T-helper 17 cell (primary cell): ENCODE results near the gene PSAP. TPM values are rescaled to one million over a fixed set of nuclear protein-coding genes. Genes with fewer than 3 reads are reported as not detected.
"Not testable (repeated sequence)": the region's sequence is repeated elsewhere in the genome, so short reads cannot be mapped to it uniquely, and the experiment has no call there.

Source experiments
- ATAC-seq: fragments of 150-1000 bp; cut with Tn5 transposase; 2 replicates; pipeline ENCODE4 v1.10.0; 2021; ENCODE audit warnings: mild to moderate bottlenecking, moderate library complexity
- DNase-seq, 3 donors: peaks; one replicate each; pipeline versions ENCODE4 v3.0.0 to v3.0.0-alpha.2; 2020 to 2021
- H3K9me3 ChIP-seq: one replicate; pipeline ENCODE4 v1.7.0; 2013; ENCODE audit warnings: low read length, mild to moderate bottlenecking; ENCODE audit not compliant: control insufficient read depth, poor library complexity, severe bottlenecking
- H3K27ac Mint-ChIP-seq: one replicate; pipeline ENCODE4 v1.8.0; 2022; ENCODE audit warnings: mild to moderate bottlenecking, moderate library complexity, mixed read lengths
- H3K27me3 Mint-ChIP-seq: one replicate; pipeline ENCODE4 v1.8.0; 2022; ENCODE audit warnings: mixed read lengths
- H3K36me3 Mint-ChIP-seq: one replicate; pipeline ENCODE4 v1.8.0; 2022; ENCODE audit warnings: low read depth, mixed read lengths
- H3K4me1 Mint-ChIP-seq: one replicate; pipeline ENCODE4 v1.8.0; 2022; ENCODE audit warnings: mild to moderate bottlenecking, mixed read lengths
- H3K4me3 Mint-ChIP-seq: one replicate; pipeline ENCODE4 v1.8.0; 2022; ENCODE audit warnings: mild to moderate bottlenecking, moderate library complexity, mixed read lengths
- total RNA-seq, 4 donors: library from RNA in 2 of 4; stranded (reverse) in 2 of 4; gene quantifications; one replicate each; pipeline ENCODE4 v1.2.3 and lab custom pipeline; 2022 to 2026

PSAP gene
- total RNA-seq, 2 donors from 2014 or later = 225 to 235 TPM

DNA sequence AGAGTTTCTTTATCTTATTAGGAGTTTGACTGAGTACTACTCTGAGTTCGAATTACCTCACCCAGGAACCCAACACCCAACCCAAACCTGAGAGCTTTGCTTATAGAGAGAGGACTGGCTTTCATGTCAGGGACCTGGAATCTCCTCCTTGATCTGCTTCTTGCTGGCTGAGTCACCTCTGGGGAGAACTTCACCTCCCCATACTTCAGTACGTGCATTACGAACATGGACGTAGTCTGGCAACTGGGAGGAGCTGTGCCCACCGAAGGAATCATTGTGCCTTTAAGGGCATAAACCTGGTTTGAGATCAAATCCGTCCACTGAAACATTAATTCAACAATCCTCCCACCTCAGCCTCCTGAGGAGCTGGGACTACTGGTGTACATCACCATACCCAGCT lies 12.2 kb upstream of the PSAP start:
- H3K36me3 Mint-ChIP-seq = no peaks in the 10 kb centered on the region
- no peak overlapping the region for H3K27ac Mint-ChIP-seq
- H3K4me1 Mint-ChIP-seq = peaks cover under 1% of the 10 kb centered on the region
- no peaks in the 10 kb centered on the region for H3K9me3 ChIP-seq
- H3K27me3 Mint-ChIP-seq = no peaks in the 10 kb centered on the region
- no peak overlapping the region for H3K4me3 Mint-ChIP-seq
- no peak for DNase-seq
- no peak for ATAC-seq

- no peaks in the 10 kb centered on the region for H3K36me3 Mint-ChIP-seq
- no peaks in the 10 kb centered on the region for H3K27me3 Mint-ChIP-seq
- peaks cover 4% of the 10 kb centered on the region for H3K4me1 Mint-ChIP-seq
- DNase-seq = no peak
- H3K27ac Mint-ChIP-seq = no peak overlapping the region
- peak; percentile 46 for ATAC-seq
- no peaks in the 10 kb centered on the region for H3K9me3 ChIP-seq
- H3K4me3 Mint-ChIP-seq = no peak overlapping the region
These were observed 9.4 kb upstream of the PSAP start for GRCh38 chr10:71860243-71861029.

- DNase-seq (no peak), ATAC-seq (no peak)
- H3K4me1 Mint-ChIP-seq = peaks cover 4% of the 10 kb centered on the region
- no peaks in the 10 kb centered on the region for H3K27me3 Mint-ChIP-seq
- no peaks in the 10 kb centered on the region for H3K36me3 Mint-ChIP-seq
- no peak overlapping the region for H3K4me3 Mint-ChIP-seq
- H3K9me3 ChIP-seq = no peaks in the 10 kb centered on the region
- H3K27ac Mint-ChIP-seq = no peak overlapping the region
These were observed 7.2 kb upstream of the PSAP start for GRCh38 chr10:71857934-71858890.

DNA sequence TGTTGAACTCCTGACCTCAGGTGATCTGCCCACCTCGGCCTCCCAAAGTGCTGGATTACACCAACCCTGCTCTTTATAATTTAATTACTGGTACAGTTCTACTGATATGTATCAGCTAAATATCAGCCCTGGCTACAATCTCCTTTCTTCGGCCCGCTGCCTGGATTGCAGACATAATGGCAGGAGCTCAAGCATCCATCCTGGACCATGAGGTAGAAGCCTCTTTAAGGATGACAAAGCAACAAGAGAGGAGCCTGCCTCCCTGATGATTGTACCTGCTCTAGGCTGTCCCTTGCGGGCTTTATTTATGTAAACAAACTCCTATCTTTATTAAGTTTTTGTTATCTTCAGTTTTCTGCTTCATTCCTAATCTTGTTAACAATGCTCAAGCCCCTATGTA lies 5.6 kb upstream of the PSAP start:
- Mint-ChIP-seq H3K4me3 (no peak overlapping the region), H3K27ac (no peak overlapping the region), H3K36me3 (no peaks in the 10 kb centered on the region), H3K27me3 (no peaks in the 10 kb centered on the region), H3K4me1 (peaks cover 4% of the 10 kb centered on the region)
- no peaks in the 10 kb centered on the region for H3K9me3 ChIP-seq
- ATAC-seq = no peak
- DNase-seq = no peak

GRCh38 chr10:71854031-71854430 lies 3.0 kb upstream of the PSAP start:
- ATAC-seq (no peak), DNase-seq (no peak)
- peaks cover 21% of the 10 kb centered on the region for H3K4me1 Mint-ChIP-seq
- H3K9me3 ChIP-seq = no peaks in the 10 kb centered on the region
- no peak overlapping the region for H3K27ac Mint-ChIP-seq
- no peaks in the 10 kb centered on the region for H3K36me3 Mint-ChIP-seq
- no peak overlapping the region for H3K4me3 Mint-ChIP-seq
- H3K27me3 Mint-ChIP-seq = no peaks in the 10 kb centered on the region

DNA sequence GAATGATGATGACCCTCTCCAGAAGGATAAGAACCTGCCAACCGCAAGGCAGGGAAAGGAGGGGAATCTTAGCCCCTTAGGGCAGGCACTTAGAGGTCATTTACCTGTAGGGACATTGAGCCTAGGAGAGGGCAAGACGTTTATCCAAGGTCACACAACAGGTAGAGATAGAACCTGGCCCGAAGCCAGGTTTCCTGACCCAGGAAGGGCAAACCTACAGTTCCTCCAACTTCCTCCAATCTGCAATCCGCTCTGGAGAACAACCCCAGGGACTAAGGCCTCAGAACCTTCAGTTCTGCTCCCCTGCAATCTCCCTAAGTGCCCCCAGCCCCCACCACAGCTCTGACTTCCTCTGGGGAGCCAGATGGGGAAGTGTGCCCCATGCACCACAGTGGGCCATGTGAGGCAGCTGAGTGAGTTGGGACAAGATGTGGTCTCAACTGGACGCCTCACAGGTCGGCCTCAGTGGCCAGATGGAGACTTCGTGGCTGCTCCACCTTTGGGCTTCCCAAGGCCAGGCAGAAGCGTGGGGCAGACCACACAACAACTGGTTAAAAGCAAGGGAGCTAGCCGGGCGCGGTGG lies 1.4 kb upstream of the PSAP start:
- ATAC-seq (no peak), DNase-seq (peak in 1 of 3 donors; percentile 8)
- H3K36me3 Mint-ChIP-seq = no peaks in the 10 kb centered on the region
- peaks cover 30% of the 10 kb centered on the region for H3K4me1 Mint-ChIP-seq
- H3K4me3 Mint-ChIP-seq = peak overlapping the region; percentile 28
- no peaks in the 10 kb centered on the region for H3K9me3 ChIP-seq
- no peaks in the 10 kb centered on the region for H3K27me3 Mint-ChIP-seq
- no peak overlapping the region for H3K27ac Mint-ChIP-seq

DNA sequence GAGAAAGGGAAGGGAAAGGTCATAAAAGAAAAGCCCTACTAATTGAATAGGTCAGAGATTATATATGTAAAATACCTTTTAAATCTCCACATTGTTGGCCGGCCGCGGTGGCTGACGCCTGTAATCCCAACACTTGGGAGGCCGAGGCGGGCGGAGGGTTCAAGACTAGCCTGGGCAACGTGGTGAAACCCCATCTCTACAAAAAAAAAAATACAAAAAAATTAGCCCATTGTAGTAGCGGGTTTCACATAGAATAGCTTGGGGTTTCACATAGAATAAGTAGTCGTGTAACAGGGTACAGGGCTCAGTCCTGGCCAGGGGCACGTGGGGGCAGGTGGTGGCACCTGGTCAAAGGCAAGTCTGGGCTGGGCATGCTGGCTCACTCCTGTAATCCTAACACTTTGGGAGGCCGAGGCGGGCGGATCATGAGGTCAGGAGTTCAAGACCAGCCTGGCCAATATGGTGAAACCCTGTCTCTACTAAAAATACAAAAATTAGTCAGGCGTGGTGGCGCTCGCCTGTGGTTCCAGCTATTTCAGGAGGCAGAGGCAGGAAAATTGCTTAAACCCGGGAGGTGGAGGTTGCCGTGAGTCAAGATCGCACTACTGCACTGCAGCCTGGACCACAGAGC lies 529 bp upstream of the PSAP start:
- H3K4me1 Mint-ChIP-seq = peaks cover 34% of the 10 kb centered on the region
- DNase-seq, H3K9me3 ChIP-seq, H3K36me3 Mint-ChIP-seq, ATAC-seq, H3K27me3 Mint-ChIP-seq: not testable (repeated sequence)
- peak overlapping the region; percentile 90 for H3K27ac Mint-ChIP-seq
- H3K4me3 Mint-ChIP-seq = peak overlapping the region; percentile 97

GRCh38 chr10:71850021-71850742 lies 869 bp downstream of the PSAP start:
- peaks cover 38% of the 10 kb centered on the region for H3K4me1 Mint-ChIP-seq
- H3K9me3 ChIP-seq = no peaks in the 10 kb centered on the region
- ATAC-seq (no peak), DNase-seq (no peak)
- no peaks in the 10 kb centered on the region for H3K27me3 Mint-ChIP-seq
- peak overlapping the region; percentile 97 for H3K4me3 Mint-ChIP-seq
- peak overlapping the region; percentile 90 for H3K27ac Mint-ChIP-seq
- no peaks in the 10 kb centered on the region for H3K36me3 Mint-ChIP-seq

- H3K9me3 ChIP-seq = no peaks in the 10 kb centered on the region
- ATAC-seq (no peak), DNase-seq (no peak)
- H3K36me3 Mint-ChIP-seq = no peaks in the 10 kb centered on the region
- peak overlapping the region; percentile 37 for H3K27ac Mint-ChIP-seq
- no peaks in the 10 kb centered on the region for H3K27me3 Mint-ChIP-seq
- H3K4me3 Mint-ChIP-seq = peak overlapping the region; percentile 97
- peaks cover 41% of the 10 kb centered on the region for H3K4me1 Mint-ChIP-seq
These were observed 1.6 kb downstream of the PSAP start for GRCh38 chr10:71849461-71849908.

DNA sequence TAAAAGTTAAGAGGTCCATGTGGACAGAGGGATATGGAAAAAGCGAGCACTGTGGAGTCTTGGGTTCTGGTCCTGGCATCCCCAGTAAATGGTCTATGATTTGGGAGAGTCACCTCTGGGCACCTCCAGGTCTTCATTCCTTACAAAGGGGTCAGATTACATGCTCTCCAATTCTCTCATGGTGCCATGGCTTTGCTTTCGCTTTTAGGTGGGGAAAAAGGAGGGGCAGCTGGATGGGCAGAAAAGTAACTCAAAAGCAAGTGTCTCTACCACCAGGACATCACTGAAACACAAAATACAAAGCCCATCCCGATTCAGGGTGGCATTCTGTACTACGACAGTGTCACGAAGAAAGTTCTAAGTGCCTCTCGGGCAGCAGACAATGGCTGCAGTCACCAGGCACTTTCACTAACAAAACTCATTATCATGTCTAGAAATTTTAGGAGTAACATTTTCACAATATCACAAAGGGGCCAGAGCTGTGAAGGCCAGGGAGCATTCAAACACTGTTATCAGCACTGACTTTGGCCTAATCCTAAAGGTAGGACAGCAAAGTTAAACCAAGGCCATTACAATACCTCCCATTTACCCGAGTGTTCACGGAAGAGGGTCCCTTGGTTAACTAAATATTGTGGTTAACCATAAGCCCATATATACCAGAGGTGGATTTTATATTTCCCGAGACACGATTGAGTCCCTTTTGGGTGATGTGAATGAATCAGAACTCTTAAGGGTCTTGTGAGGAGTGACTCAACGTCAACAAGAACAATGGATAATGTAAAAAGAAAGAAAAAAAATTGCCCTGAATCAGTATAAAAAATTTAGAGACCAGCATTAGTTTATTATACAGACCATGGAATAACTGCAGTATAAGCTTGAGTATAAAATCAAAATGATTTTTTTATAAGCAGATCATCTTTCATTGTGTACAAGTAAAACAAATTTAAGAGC lies 2.5 kb downstream of the PSAP start:
- Mint-ChIP-seq H3K4me1 (peaks cover 46% of the 10 kb centered on the region), H3K36me3 (no peaks in the 10 kb centered on the region), H3K4me3 (peak overlapping the region; percentile 36), H3K27ac (peak overlapping the region; percentile 37), H3K27me3 (no peaks in the 10 kb centered on the region)
- DNase-seq = no peak
- no peak for ATAC-seq
- no peaks in the 10 kb centered on the region for H3K9me3 ChIP-seq

- H3K4me1 Mint-ChIP-seq = peaks cover 54% of the 10 kb centered on the region
- no peaks in the 10 kb centered on the region for H3K9me3 ChIP-seq
- H3K4me3 Mint-ChIP-seq = no peak overlapping the region
- H3K27me3 Mint-ChIP-seq = no peaks in the 10 kb centered on the region
- H3K27ac Mint-ChIP-seq = peak overlapping the region; percentile 37
- no peak for DNase-seq
- no peaks in the 10 kb centered on the region for H3K36me3 Mint-ChIP-seq
- no peak for ATAC-seq
These were observed 3.6 kb downstream of the PSAP start for GRCh38 chr10:71847418-71847817.
